ENCODE data around the gene LIMCH1. TPM values are rescaled to one million over a fixed set of nuclear protein-coding genes. Genes with fewer than 3 reads are reported as not detected.

The LIMCH1 gene
- total RNA-seq, 1 experiment from 2014 or later: 49.4 TPM

- no peaks in the 10 kb centered on the region for H3K9me3 ChIP-seq
- no peak for DNase-seq
- H3K4me3 ChIP-seq: no peak overlapping the region
- H3K36me3 ChIP-seq: no peaks in the 10 kb centered on the region
- H3K27me3 ChIP-seq: no peaks in the 10 kb centered on the region
Measured at GRCh38 chr4:41545238-41545637, 7.3 kb downstream of the LIMCH1 start.

- DNase-seq: no peak
- H3K4me3 ChIP-seq: no peak overlapping the region
- H3K36me3 ChIP-seq: no peaks in the 10 kb centered on the region; the same call in 1 of the 2 replicates
- no peaks in the 10 kb centered on the region for H3K9me3 ChIP-seq
- H3K27me3 ChIP-seq: no peaks in the 10 kb centered on the region
Measured at GRCh38 chr4:41546638-41547037, 8.7 kb downstream of the LIMCH1 start.

DNA sequence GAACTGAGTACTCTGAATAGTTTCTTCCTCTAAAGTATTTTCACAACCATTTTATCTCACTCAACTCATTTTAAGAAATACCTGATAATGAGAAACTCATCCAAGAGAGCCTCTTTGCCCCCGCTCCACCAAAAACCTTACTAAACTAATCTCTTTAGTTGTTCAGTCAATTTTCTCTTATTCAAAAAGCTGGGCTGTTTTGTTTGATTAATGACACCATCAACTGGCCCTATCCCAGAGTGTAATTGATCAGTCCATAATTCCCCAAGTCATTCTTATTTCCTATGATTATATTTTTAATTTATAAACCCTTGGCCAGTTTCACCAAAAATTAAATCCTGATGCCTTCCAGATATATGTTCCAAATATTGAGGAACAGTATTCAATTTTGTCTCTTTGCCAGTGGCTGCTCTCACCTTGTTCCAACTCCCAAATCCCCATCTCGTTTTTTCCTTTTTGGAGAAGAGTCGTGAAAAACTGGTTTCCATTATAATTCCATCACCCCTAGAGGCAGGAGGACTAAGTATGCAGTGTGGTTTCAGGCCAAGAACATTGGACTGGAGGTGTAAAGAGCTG is 10.4 kb downstream of the LIMCH1 start:
- no peaks in the 10 kb centered on the region; the same call in 1 of the 2 replicates for H3K36me3 ChIP-seq
- no peaks in the 10 kb centered on the region for H3K9me3 ChIP-seq
- no peak for DNase-seq

GRCh38 chr4:41549478-41549877 is 11.5 kb downstream of the LIMCH1 start:
- H3K36me3 ChIP-seq: no peaks in the 10 kb centered on the region; the same call in 1 of the 2 replicates
- no peaks in the 10 kb centered on the region for H3K9me3 ChIP-seq
- no peak overlapping the region for H3K4me3 ChIP-seq
- DNase-seq: no peak
- no peaks in the 10 kb centered on the region for H3K27me3 ChIP-seq

More for the DNA sequence above, 10.4 kb downstream of the LIMCH1 start:
- H3K27me3 ChIP-seq: no peaks in the 10 kb centered on the region
- H3K4me3 ChIP-seq: no peak overlapping the region

- Histone ChIP-seq H3K36me3 (no peaks in the 10 kb centered on the region; the same call in 1 of the 2 replicates), H3K9me3 (no peaks in the 10 kb centered on the region), H3K27me3 (no peaks in the 10 kb centered on the region), H3K4me3 (no peak overlapping the region)
- no peak for DNase-seq
Measured at GRCh38 chr4:41550308-41550707, 12.4 kb downstream of the LIMCH1 start.

GRCh38 chr4:41551536-41551935 is 13.6 kb downstream of the LIMCH1 start:
- no peak for DNase-seq
- no peak overlapping the region for H3K4me3 ChIP-seq
- H3K27me3 ChIP-seq: no peaks in the 10 kb centered on the region
- H3K9me3 ChIP-seq: no peaks in the 10 kb centered on the region
- H3K36me3 ChIP-seq: no peaks in the 10 kb centered on the region; the same call in 1 of the 2 replicates

DNA sequence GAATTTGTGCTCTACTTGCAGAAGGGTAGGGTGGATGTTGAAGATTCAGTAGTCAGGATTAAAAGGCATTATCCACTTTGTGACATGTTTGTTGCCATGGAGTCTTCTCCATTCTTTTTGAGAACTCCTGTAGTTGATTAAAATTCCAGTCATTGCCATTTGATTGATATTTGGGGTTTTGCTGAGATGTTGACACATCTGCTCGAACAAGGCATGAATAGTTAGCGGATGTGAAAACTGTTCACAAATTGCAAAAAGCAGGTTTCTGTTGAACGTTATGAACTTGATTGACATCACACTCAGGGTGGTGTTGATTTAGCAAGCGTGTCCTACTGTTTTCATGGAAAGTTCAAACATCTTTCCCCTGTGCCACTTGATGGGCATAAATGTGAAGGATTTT is 16.9 kb downstream of the LIMCH1 start:
- DNase-seq: no peak
- H3K4me3 ChIP-seq: no peak overlapping the region

DNA sequence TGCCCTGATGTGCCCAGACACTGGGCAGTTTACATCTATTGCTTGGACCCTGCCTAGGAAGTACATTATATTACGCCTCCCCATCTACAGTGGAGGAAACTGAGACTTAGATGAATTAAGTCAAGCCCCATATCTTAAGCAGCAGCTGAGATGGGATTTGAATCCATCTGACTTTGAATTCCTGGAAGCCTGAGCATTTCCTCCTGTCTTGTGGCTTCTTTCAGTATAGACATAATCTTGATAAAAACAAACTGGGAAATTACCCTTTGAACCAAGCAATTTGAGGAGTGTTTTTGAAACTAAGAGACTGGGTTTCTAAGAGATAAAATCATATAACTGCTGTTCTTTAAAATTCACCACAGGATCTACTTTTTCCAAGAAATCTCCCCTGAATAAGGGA is 18.6 kb downstream of the LIMCH1 start:
- no peak for DNase-seq
- Histone ChIP-seq H3K4me3 (no peak overlapping the region), H3K36me3 (no peaks in the 10 kb centered on the region), H3K9me3 (no peaks in the 10 kb centered on the region), H3K27me3 (no peaks in the 10 kb centered on the region)

More for the DNA sequence above, 16.9 kb downstream of the LIMCH1 start:
- H3K9me3 ChIP-seq: no peaks in the 10 kb centered on the region
- no peaks in the 10 kb centered on the region for H3K27me3 ChIP-seq
- H3K36me3 ChIP-seq: no peaks in the 10 kb centered on the region; the same call in 1 of the 2 replicates

GRCh38 chr4:41559940-41560516 is 22.1 kb downstream of the LIMCH1 start:
- Histone ChIP-seq H3K36me3 (no peaks in the 10 kb centered on the region), H3K4me3 (no peak overlapping the region)

GRCh38 chr4:41561244-41561643 is 23.3 kb downstream of the LIMCH1 start:
- no peaks in the 10 kb centered on the region for H3K27me3 ChIP-seq
- H3K9me3 ChIP-seq: no peaks in the 10 kb centered on the region
- no peak overlapping the region for H3K4me3 ChIP-seq
- no peak for DNase-seq
- no peaks in the 10 kb centered on the region for H3K36me3 ChIP-seq

More at GRCh38 chr4:41559940-41560516, 22.1 kb downstream of the LIMCH1 start:
- no peaks in the 10 kb centered on the region for H3K27me3 ChIP-seq
- no peaks in the 10 kb centered on the region for H3K9me3 ChIP-seq
- no peak for DNase-seq

- Histone ChIP-seq H3K36me3 (no peaks in the 10 kb centered on the region), H3K9me3 (no peaks in the 10 kb centered on the region), H3K4me3 (no peak overlapping the region), H3K27me3 (no peaks in the 10 kb centered on the region)
- DNase-seq: no peak
Measured at GRCh38 chr4:41567186-41567585, 29.2 kb downstream of the LIMCH1 start.

DNA sequence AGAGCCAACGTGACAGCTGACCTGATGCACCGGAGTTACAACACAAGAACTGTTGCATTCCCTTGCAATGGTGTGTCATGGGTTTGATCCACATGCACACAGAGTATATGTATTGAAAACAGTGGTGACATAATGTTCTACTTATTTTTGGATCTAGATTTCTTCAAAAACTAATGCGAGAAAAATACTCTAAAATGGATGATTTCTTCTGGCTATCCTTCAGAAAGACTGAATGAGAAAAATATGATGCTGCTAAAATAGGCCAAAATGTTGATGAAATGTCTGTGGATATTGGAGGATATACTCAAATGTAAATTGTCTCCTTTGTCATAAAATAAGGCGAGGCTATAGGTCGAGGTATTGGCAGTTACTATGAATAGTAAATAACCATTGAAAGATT is 30.4 kb downstream of the LIMCH1 start:
- DNase-seq: no peak
- H3K4me3 ChIP-seq: no peak overlapping the region
- no peaks in the 10 kb centered on the region for H3K27me3 ChIP-seq
- no peaks in the 10 kb centered on the region for H3K9me3 ChIP-seq
- no peaks in the 10 kb centered on the region for H3K36me3 ChIP-seq

- Histone ChIP-seq H3K36me3 (no peaks in the 10 kb centered on the region), H3K27me3 (no peaks in the 10 kb centered on the region), H3K4me3 (no peak overlapping the region), H3K9me3 (no peaks in the 10 kb centered on the region)
- DNase-seq: no peak
Measured at GRCh38 chr4:41569961-41570360, 32.0 kb downstream of the LIMCH1 start.

- no peaks in the 10 kb centered on the region for H3K9me3 ChIP-seq
- H3K4me3 ChIP-seq: no peak overlapping the region
- no peaks in the 10 kb centered on the region for H3K27me3 ChIP-seq
- no peak for DNase-seq
- no peaks in the 10 kb centered on the region for H3K36me3 ChIP-seq
Measured at GRCh38 chr4:41571422-41571821, 33.5 kb downstream of the LIMCH1 start.

DNA sequence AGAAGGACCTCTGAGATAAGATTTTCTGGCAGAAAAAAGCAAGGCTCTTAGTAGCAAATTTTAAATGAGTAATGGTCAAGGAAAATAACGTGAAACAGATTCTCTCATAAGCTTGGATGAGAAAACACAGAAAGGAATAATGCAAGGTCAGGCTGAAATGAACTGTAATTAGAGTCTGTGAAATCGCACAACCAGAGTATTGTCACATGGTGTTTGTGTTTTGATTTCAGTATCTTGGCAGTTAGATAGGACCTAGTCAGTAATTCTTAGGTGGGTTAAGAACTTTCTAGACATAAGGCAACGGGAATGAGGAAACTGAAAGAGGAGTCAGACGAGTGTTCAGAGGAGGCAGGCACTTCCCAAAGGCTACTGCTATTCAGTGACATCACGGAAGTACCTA is 34.6 kb downstream of the LIMCH1 start:
- H3K4me3 ChIP-seq: no peak overlapping the region

DNA sequence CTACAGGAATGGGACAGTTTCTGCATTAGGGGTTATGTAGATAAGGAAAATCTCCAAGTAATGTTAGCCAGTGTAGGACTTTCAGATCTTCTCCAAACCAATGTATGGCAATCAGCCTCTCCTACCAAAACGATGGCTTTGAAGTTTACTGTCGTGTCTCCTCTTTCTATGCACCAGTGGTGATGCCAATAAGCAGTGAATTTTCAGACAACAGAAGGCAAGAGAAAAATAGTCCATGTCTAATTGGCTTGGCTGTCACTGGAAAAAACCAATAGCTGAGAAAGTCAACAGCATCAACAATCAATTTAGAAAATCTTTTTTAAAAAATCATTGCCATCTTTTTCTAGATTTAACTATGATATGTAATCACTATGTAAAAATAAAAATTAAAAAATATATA is 35.0 kb downstream of the LIMCH1 start:
- Histone ChIP-seq H3K4me3 (no peak overlapping the region), H3K36me3 (no peaks in the 10 kb centered on the region), H3K9me3 (no peaks in the 10 kb centered on the region), H3K27me3 (no peaks in the 10 kb centered on the region)
- no peak for DNase-seq

More for the DNA sequence above, 34.6 kb downstream of the LIMCH1 start:
- Histone ChIP-seq H3K27me3 (no peaks in the 10 kb centered on the region), H3K9me3 (no peaks in the 10 kb centered on the region), H3K36me3 (no peaks in the 10 kb centered on the region)
- DNase-seq: no peak

DNA sequence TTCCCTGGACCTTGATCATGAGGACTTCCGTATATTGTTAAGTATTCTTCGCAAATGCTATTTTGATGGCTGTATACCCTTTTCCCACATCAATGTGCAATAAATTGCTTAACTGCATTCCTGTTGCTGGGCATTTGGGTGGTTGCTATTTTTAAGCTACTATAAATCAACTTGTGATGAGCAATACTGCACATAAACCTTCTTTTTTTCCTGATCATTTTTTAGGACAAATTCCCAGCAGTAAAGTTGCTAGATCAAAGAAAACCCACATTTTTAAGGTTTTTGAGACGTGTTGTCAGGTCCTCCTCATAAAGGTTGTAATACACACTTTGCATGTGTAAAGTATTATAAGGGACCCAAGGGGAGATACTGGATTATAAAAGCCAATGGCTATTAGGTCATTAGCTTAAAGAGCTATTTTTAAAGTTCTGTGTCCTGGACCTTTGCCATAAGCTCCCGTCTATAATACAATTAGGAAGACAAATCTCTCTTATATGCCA is 35.6 kb downstream of the LIMCH1 start:
- Histone ChIP-seq H3K36me3 (no peaks in the 10 kb centered on the region), H3K27me3 (no peaks in the 10 kb centered on the region), H3K9me3 (no peaks in the 10 kb centered on the region), H3K4me3 (no peak overlapping the region)
- DNase-seq: no peak

DNA sequence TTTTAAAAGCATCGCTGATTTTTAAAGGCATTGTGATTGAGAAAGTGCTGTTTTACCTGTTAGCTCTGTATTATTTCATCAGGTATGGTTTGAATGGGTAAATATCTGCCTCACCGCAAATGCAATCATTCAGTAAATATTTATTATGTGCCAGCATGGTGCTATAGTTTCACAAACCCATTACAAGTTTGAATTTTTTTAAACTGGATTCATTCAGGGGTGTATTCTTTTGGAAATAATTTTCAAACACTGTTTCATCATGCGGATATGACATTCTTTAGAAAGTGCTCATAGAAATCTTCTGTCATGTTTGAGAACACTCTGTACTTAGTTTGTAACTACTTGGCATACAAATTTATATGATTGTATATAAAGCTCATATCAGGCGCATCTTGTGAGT is 37.2 kb downstream of the LIMCH1 start:
- Histone ChIP-seq H3K9me3 (no peaks in the 10 kb centered on the region), H3K4me3 (no peak overlapping the region), H3K27me3 (no peaks in the 10 kb centered on the region), H3K36me3 (no peaks in the 10 kb centered on the region)
- DNase-seq: no peak

All from MG63 (cell line).